GM12875 (cell line): ENCODE data around the gene PEX14.

ENCODE experiments used
- H3K4me3 ChIP-seq: one replicate; pipeline ENCODE4 v1.5.1; 2011; ENCODE audit warnings: low read depth, low read length, control low read depth
- TF ChIP-seq, protein P1 (sequence below): IDR thresholded peaks from 2 replicates; pipeline ENCODE4 v1.5.1; 2011; ENCODE audit warnings: low read depth, mild to moderate bottlenecking, control low read depth, inconsistent platforms, low read length, moderate library complexity, borderline replicate concordance; ENCODE audit not compliant: insufficient read depth

PEX14 gene

DNA sequence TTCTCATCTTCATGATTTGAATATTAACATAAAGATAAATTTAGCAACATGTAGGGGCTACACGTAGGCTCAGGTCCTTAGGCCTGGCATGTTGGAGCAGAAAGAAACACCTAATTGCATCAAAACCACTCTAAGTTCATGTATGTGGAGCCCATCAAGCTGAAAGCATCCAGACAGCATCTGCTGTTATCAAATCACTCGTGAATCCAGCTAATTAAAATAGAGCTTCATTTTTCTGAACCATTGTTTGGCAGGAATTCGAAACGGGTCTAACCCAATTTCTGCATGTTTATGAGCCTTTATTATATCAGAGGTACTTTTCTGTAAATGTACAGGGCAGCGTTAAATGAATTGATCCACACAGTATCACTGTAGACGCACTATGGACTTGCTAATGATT lies 45.7 kb downstream of the PEX14 start:
- no peak overlapping the region for H3K4me3 ChIP-seq

DNA sequence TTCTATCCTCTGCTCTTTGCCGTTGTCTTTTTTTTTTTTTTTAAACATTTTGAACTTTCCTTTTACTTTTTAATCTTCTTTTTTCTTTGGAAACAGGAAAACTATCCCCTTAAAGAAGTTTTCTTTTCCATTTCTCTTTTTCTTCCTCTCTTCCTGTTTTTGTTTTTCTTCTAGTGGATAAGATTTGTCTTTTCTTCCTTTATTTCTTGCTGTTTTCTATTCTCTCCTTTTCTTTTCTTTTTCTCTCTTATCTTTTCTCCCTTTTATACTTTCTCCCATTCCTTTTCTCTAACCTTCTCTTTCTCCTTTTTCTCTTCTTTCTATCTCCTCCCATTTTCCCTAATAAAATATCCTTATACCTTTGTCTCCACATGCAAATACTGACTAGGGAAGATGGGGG lies 46.2 kb downstream of the PEX14 start:
- H3K4me3 ChIP-seq: no peak overlapping the region
- TF ChIP-seq, protein P1, sequence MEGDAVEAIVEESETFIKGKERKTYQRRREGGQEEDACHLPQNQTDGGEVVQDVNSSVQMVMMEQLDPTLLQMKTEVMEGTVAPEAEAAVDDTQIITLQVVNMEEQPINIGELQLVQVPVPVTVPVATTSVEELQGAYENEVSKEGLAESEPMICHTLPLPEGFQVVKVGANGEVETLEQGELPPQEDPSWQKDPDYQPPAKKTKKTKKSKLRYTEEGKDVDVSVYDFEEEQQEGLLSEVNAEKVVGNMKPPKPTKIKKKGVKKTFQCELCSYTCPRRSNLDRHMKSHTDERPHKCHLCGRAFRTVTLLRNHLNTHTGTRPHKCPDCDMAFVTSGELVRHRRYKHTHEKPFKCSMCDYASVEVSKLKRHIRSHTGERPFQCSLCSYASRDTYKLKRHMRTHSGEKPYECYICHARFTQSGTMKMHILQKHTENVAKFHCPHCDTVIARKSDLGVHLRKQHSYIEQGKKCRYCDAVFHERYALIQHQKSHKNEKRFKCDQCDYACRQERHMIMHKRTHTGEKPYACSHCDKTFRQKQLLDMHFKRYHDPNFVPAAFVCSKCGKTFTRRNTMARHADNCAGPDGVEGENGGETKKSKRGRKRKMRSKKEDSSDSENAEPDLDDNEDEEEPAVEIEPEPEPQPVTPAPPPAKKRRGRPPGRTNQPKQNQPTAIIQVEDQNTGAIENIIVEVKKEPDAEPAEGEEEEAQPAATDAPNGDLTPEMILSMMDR: no peak

More for the DNA sequence above, 45.7 kb downstream of the PEX14 start:
- TF ChIP-seq, protein P1: no peak

DNA sequence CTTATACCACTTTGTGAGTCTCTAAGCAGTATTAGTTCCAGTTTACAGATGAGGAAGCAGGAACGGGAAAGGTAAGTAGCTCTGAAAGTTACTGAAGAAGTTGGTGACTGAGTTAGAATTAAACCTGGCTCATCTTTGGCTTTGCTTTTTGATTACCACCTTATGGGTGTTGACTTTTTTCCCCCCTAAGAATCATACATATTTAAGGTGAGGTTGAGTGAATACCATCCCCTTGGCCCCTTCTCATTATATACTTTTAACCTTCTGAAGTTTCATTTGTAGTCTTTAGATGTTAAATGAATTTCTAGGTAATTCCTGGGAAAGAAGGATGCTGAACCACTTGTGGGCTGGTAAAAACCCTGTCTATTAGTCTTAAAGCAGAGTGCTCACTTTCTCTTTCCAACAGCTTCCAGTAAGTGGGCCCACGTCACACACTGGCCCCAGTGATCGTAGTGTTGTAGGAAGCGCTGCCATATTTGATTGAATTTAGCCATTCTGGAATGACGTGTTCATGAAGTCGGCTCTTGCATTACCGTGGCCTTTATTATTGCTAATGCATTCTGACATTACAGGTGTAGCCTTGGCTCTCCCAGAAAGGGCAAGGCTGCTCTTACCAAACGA lies 46.9 kb downstream of the PEX14 start:
- no peak overlapping the region for H3K4me3 ChIP-seq
- TF ChIP-seq, protein P1: no peak

DNA sequence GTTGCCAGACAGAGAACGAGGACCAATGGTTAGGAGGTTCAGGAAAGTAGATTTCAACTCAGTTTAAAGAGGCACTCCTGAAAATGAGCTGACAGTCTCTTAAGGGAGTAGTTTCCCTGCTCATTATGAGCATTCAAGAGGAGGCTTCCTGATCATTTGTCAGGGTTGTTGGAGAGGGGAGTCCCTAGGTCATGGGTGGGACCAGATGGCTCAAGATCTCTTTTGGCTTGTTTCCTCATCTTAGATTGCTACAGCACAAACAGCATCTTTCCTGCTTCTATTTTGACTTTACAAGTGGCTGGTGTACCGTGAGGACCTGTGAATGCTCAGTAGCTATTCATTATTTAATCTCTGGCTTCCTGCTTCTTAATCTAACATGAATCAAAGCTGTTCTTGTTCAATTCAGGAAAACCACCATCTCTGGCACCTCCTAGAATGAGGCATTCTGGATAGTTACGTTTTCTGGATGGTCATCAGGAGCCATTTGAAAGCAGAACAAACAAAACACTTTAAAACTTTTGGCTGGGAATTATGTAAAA lies 47.6 kb downstream of the PEX14 start:
- TF ChIP-seq, protein P1: no peak
- no peak overlapping the region for H3K4me3 ChIP-seq

DNA sequence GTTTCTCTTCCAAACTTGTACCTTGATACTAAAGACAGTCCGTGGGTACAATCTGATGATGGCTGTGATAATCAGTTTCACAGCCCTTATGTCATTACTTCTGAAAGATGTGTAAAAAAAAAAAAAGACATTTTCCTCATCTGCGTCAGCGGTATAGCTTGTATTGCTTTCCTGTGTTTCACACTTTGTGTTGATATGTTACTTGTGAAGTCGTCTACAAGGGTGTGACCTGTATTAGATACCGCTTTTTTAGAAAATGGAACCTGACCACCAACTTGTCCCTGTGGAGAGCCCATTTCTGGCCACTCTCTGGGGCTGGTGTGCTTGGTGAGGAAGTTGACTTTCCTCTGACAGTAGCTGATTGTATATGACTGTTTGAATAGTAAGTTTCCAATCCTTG lies 50.5 kb downstream of the PEX14 start:
- TF ChIP-seq, protein P1: no peak
- H3K4me3 ChIP-seq: no peak overlapping the region

DNA sequence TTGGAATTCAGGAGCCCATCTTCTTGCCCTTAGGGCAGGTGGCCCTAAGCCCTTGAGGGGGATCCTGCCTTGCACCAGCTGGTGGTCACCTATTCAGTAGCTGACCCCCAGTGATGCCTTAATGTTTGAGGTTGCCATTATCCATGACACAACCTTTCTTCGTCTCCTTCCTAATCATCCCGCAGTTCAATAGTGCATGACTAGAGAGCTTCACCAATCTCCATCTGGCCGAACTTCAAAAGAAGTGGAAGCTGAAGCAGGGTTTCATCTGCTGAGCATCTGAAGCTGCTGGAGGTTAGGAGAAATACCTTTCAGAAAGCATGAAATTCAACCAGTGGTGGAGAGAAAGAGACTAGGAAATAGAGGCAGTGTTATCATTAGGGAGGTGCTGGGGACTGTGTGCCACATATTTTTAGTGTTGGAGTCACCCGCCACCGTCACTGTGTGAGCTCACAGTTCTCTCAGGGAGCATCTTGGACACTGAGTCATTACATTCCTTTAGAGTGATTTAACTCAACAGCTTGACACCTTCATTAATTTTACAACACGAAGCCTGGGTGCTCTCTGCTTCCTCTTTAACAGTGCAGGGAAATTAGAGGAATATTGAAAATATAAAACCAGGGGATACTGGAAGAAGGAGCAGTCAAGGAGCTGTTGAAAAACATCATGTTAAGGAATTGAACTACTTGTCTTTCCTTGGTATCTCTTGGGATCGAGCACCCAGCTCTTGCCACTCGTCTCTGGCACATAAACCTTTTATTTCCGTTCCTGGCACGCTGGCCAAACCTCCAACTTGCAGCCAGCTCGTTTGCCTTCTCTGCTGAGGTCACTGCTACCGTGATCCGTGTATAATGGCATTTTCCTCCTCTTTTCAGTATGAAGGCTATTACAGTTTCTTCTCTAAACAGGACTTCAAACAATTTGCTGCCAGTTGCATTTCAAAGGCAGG lies 53.6 kb downstream of the PEX14 start:
- TF ChIP-seq, protein P1: no peak
- no peak overlapping the region for H3K4me3 ChIP-seq
